Neuron (in vitro differentiated cells): ENCODE results near the gene ITGA4.
"Not testable (repeated sequence)": the region's sequence is repeated elsewhere in the genome, so short reads cannot be mapped to it uniquely, and the experiment has no call there.

Source experiments
- H2AFZ ChIP-seq: one replicate; pipeline ENCODE4 v1.6.1; 2013; ENCODE audit warnings: low read depth, mild to moderate bottlenecking, inconsistent platforms, low read length, moderate library complexity
- H3K27me3 ChIP-seq: one replicate; pipeline ENCODE4 v1.6.1; 2013; ENCODE audit warnings: low read length; ENCODE audit not compliant: insufficient read depth
- H3K36me3 ChIP-seq: one replicate; pipeline ENCODE4 v1.6.1; 2013; ENCODE audit warnings: low read length; ENCODE audit not compliant: insufficient read depth
- H3K4me1 ChIP-seq: one replicate; pipeline ENCODE4 v1.6.1; 2013; ENCODE audit warnings: low read length; ENCODE audit not compliant: insufficient read depth
- H3K4me3 ChIP-seq: 2 replicates; pipeline ENCODE4 v1.5.1; 2013; ENCODE audit warnings: mild to moderate bottlenecking, low read length, moderate library complexity
- H3K9me3 ChIP-seq: one replicate; pipeline ENCODE4 v1.6.1; 2013; ENCODE audit warnings: low read length

ITGA4 gene

DNA sequence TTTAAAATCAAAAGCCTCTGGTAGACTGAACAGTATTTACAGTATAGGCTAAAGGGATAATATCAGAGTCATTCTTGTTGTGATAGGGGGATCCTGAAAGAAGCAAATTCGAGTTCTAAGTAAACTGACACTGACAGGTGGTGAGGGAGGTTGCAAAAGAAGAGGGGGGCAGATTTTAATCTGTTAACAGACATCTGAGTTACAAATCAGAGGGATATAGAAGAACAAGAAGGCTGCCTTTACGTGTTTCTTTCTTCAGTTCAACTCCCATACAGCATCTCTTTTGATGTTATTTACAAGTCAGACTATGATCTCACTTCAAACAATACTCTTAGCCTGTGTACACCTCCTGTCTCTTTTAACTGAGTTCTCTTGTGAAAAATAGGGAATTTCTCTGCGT is 16.3 kb upstream of the ITGA4 start:
- H3K4me1 ChIP-seq = peaks cover 4% of the 10 kb centered on the region
- H2AFZ ChIP-seq = no peak overlapping the region
- H3K9me3 ChIP-seq = no peaks in the 10 kb centered on the region
- no peaks in the 10 kb centered on the region for H3K36me3 ChIP-seq
- no peak overlapping the region for H3K4me3 ChIP-seq
- no peaks in the 10 kb centered on the region for H3K27me3 ChIP-seq

GRCh38 chr2:181441670-181442069 is 15.5 kb upstream of the ITGA4 start:
- Histone ChIP-seq H3K27me3 (no peaks in the 10 kb centered on the region), H2AFZ (no peak overlapping the region), H3K4me3 (no peak overlapping the region), H3K9me3 (no peaks in the 10 kb centered on the region), H3K4me1 (peaks cover 4% of the 10 kb centered on the region), H3K36me3 (no peaks in the 10 kb centered on the region)

DNA sequence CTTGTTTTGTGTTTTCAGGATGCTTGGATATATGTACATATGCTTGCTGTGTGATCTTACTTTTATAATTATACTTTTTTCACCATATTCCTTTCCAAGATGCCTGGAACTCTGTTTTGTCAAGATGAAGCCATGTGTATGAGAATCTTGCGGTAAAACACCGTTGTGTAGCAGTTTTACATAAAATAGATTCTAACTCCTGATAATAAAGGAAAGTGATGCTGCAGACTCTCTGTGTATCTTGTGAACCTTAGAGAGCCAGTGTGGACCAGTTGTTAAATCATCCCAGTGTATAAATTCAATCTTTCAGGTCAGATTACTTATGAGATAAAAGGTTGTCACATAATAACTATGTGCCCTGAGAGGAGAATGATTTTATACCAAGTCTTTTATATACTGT is 12.5 kb upstream of the ITGA4 start:
- no peak overlapping the region for H3K4me3 ChIP-seq
- no peaks in the 10 kb centered on the region for H3K27me3 ChIP-seq
- no peaks in the 10 kb centered on the region for H3K36me3 ChIP-seq
- H2AFZ ChIP-seq = no peak overlapping the region
- H3K9me3 ChIP-seq = no peaks in the 10 kb centered on the region
- H3K4me1 ChIP-seq = peaks cover 4% of the 10 kb centered on the region

GRCh38 chr2:181446985-181447384 is 10.2 kb upstream of the ITGA4 start:
- Histone ChIP-seq H3K4me1 (peaks cover 4% of the 10 kb centered on the region), H3K27me3 (no peaks in the 10 kb centered on the region), H3K9me3 (no peaks in the 10 kb centered on the region), H3K4me3 (no peak overlapping the region), H2AFZ (no peak overlapping the region), H3K36me3 (no peaks in the 10 kb centered on the region)

DNA sequence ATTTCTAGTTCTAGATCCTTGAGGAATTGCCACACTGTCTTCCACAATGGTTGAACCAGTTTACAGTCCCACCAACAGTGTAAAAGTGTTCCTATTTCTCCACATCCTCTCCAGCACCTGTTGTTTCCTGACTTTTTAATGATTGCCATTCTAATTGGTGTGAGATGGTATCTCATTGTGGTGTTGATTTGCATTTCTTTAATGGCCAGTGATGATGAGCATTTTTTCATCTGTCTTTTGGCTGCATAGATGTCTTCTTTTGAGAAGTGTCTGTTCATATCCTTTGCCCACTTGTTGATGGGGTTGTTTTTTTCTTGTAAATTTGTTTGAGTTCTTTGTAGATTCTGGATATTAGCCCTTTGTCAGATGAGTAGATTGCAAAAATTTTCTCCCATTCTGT is 7.9 kb upstream of the ITGA4 start:
- H3K27me3 ChIP-seq, H3K36me3 ChIP-seq, H3K4me1 ChIP-seq, H3K4me3 ChIP-seq, H3K9me3 ChIP-seq, H2AFZ ChIP-seq: not testable (repeated sequence)

GRCh38 chr2:181454686-181455450 is 2.3 kb upstream of the ITGA4 start:
- Histone ChIP-seq H3K36me3 (no peaks in the 10 kb centered on the region), H3K27me3 (no peaks in the 10 kb centered on the region), H3K4me1 (peaks cover 7% of the 10 kb centered on the region), H2AFZ (no peak overlapping the region), H3K4me3 (no peak overlapping the region), H3K9me3 (no peaks in the 10 kb centered on the region)

GRCh38 chr2:181456660-181457120 is 496 bp upstream of the ITGA4 start:
- no peaks in the 10 kb centered on the region for H3K9me3 ChIP-seq
- peak overlapping the region; percentile 98 for H2AFZ ChIP-seq
- H3K36me3 ChIP-seq = no peaks in the 10 kb centered on the region
- H3K4me3 ChIP-seq = peak overlapping the region; percentile 59
- peaks cover 7% of the 10 kb centered on the region for H3K4me1 ChIP-seq
- no peaks in the 10 kb centered on the region for H3K27me3 ChIP-seq

GRCh38 chr2:181457741-181458425 is 697 bp downstream of the ITGA4 start:
- Histone ChIP-seq H3K4me3 (peak overlapping the region; percentile 59), H2AFZ (peak overlapping the region; percentile 98), H3K4me1 (peaks cover 7% of the 10 kb centered on the region), H3K27me3 (no peaks in the 10 kb centered on the region), H3K9me3 (no peaks in the 10 kb centered on the region), H3K36me3 (no peaks in the 10 kb centered on the region)

- Histone ChIP-seq H2AFZ (no peak overlapping the region), H3K27me3 (no peaks in the 10 kb centered on the region), H3K4me1 (peaks cover 7% of the 10 kb centered on the region), H3K9me3 (no peaks in the 10 kb centered on the region), H3K36me3 (no peaks in the 10 kb centered on the region), H3K4me3 (no peak overlapping the region)
Measured at GRCh38 chr2:181458871-181459270, 1.7 kb downstream of the ITGA4 start.

DNA sequence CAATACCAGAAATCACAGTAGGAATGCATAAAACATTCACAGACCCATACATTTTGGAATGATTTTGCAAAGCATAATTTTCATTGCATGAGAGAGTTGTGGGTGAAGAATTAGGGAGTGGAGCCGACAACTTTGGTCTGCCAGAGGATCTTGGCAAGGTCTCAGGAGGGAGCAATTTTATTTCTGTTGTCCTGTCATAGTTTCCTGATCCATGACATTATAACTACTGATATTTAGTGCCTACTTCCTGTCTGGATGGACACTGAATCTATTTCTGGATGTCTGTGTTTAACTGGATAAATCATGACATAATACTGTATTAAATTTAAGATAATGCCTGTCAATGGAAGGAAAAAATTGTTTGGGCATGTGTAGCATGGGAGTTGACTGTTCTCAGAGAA is 2.4 kb downstream of the ITGA4 start:
- Histone ChIP-seq H3K27me3 (no peaks in the 10 kb centered on the region), H3K4me3 (no peak overlapping the region)

GRCh38 chr2:181461056-181461997 is 4.1 kb downstream of the ITGA4 start:
- Histone ChIP-seq H2AFZ (no peak overlapping the region), H3K27me3 (no peaks in the 10 kb centered on the region), H3K36me3 (no peaks in the 10 kb centered on the region), H3K4me1 (peaks cover 6% of the 10 kb centered on the region), H3K4me3 (no peak overlapping the region), H3K9me3 (no peaks in the 10 kb centered on the region)

More for the DNA sequence above, 2.4 kb downstream of the ITGA4 start:
- peaks cover 7% of the 10 kb centered on the region for H3K4me1 ChIP-seq
- no peaks in the 10 kb centered on the region for H3K36me3 ChIP-seq
- H3K9me3 ChIP-seq = no peaks in the 10 kb centered on the region
- H2AFZ ChIP-seq = no peak overlapping the region

DNA sequence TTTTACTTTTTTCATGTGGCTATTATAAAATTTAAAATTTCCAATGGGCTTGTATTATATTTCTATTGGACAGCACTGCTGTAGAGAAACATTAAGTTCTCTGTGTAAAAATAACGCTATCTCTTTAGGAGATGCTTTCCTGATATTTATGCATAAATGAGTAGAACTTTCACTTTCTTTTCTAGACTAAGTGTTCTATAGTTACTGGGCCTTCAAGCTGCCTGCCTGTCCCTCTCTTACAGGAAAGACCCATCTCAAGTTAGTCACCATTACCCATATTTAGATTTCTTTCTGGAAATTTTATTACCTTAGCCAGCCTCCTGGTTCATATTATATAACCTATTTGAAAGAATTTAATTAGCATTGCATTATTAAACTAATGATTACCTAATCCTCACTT is 4.8 kb downstream of the ITGA4 start:
- H3K27me3 ChIP-seq = no peaks in the 10 kb centered on the region
- H3K9me3 ChIP-seq = no peaks in the 10 kb centered on the region
- no peaks in the 10 kb centered on the region for H3K4me1 ChIP-seq
- H3K4me3 ChIP-seq = no peak overlapping the region
- H3K36me3 ChIP-seq = no peaks in the 10 kb centered on the region
- no peak overlapping the region for H2AFZ ChIP-seq

DNA sequence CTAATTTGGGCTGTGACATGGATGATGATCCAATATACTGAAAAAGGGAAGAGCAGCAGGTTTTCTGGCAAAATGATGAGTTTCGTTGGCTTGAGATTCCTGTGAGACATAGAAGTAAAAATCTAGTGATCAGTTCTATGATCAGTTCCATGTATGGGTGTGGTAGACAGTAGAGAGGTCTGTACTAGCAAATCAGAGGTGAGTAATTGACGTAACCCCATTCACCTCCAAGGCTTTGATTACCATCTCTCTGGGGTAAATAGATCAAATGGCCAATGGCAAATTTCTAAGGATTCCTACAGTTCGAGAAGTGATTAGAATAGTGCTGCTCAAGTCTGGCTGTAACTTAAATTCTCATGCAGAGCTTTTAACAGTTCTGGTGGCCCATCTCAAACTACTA is 6.4 kb downstream of the ITGA4 start:
- no peaks in the 10 kb centered on the region for H3K36me3 ChIP-seq
- no peaks in the 10 kb centered on the region for H3K27me3 ChIP-seq
- no peak overlapping the region for H2AFZ ChIP-seq

More for the DNA sequence above, 6.4 kb downstream of the ITGA4 start:
- Histone ChIP-seq H3K9me3 (no peaks in the 10 kb centered on the region), H3K4me1 (peaks cover 8% of the 10 kb centered on the region), H3K4me3 (no peak overlapping the region)
